ENCODE data around the gene ATP6V1E1.

ATP6V1E1 gene

GRCh38 chr22:17634696-17635095 lies 6.1 kb upstream of the ATP6V1E1 start:
- DNase-seq (ENCODE audit: low read depth in 2 of 3, low spot score in 2 of 3), result no peak

- no peak for DNase-seq (ENCODE audit: low read depth in 2 of 3, low spot score in 2 of 3)
Observed at GRCh38 chr22:17633998-17634323, 5.4 kb upstream of the ATP6V1E1 start.

- no peak for DNase-seq (ENCODE audit: low read depth in 2 of 3, low spot score in 2 of 3)
Observed at GRCh38 chr22:17633217-17633997, 4.9 kb upstream of the ATP6V1E1 start.

- DNase-seq (ENCODE audit: low read depth in 2 of 3, low spot score in 2 of 3), result no peak
Observed at GRCh38 chr22:17631076-17631565, 2.6 kb upstream of the ATP6V1E1 start.

- DNase-seq (ENCODE audit: low read depth in 2 of 3, low spot score in 2 of 3), result no peak
Observed at GRCh38 chr22:17629641-17630040, 1.1 kb upstream of the ATP6V1E1 start.

- DNase-seq (ENCODE audit: low read depth in 2 of 3, low spot score in 2 of 3), result no peak
Observed at GRCh38 chr22:17629173-17629489, 582 bp upstream of the ATP6V1E1 start.

- no peak for DNase-seq (ENCODE audit: low read depth in 2 of 3, low spot score in 2 of 3)
Observed at GRCh38 chr22:17627961-17628405, 566 bp downstream of the ATP6V1E1 start.

- DNase-seq (ENCODE audit: low read depth in 2 of 3, low spot score in 2 of 3), result no peak
Observed at GRCh38 chr22:17613280-17613679, 15.3 kb downstream of the ATP6V1E1 start.

GRCh38 chr22:17612057-17612456 lies 16.5 kb downstream of the ATP6V1E1 start:
- no peak for DNase-seq (ENCODE audit: low read depth in 2 of 3, low spot score in 2 of 3)

GRCh38 chr22:17607891-17608521 lies 20.5 kb downstream of the ATP6V1E1 start:
- DNase-seq (ENCODE audit: low read depth in 2 of 3, low spot score in 2 of 3), result no peak

GRCh38 chr22:17606496-17606895 lies 22.1 kb downstream of the ATP6V1E1 start:
- no peak for DNase-seq (ENCODE audit: low read depth in 2 of 3, low spot score in 2 of 3)

GRCh38 chr22:17603668-17604067 lies 24.9 kb downstream of the ATP6V1E1 start:
- DNase-seq (ENCODE audit: low read depth in 2 of 3, low spot score in 2 of 3), result no peak

GRCh38 chr22:17601031-17601430 lies 27.5 kb downstream of the ATP6V1E1 start:
- no peak for DNase-seq (ENCODE audit: low read depth in 2 of 3, low spot score in 2 of 3)

GRCh38 chr22:17598318-17598717 lies 30.2 kb downstream of the ATP6V1E1 start:
- no peak for DNase-seq (ENCODE audit: low read depth in 2 of 3, low spot score in 2 of 3)

- no peak for DNase-seq (ENCODE audit: low read depth in 2 of 3, low spot score in 2 of 3)
Observed at GRCh38 chr22:17597217-17597616, 31.3 kb downstream of the ATP6V1E1 start.

- no peak for DNase-seq (ENCODE audit: low read depth in 2 of 3, low spot score in 2 of 3)
Observed at GRCh38 chr22:17596226-17596625, 32.3 kb downstream of the ATP6V1E1 start.

GRCh38 chr22:17592201-17592600 lies 36.3 kb downstream of the ATP6V1E1 start:
- no peak for DNase-seq (ENCODE audit: low read depth in 2 of 3, low spot score in 2 of 3)

GRCh38 chr22:17590586-17590985 lies 38.0 kb downstream of the ATP6V1E1 start:
- no peak for DNase-seq (ENCODE audit: low read depth in 2 of 3, low spot score in 2 of 3)

- DNase-seq (ENCODE audit: low read depth in 2 of 3, low spot score in 2 of 3), result no peak
Observed at GRCh38 chr22:17589810-17590375, 38.7 kb downstream of the ATP6V1E1 start.

- no peak for DNase-seq (ENCODE audit: low read depth in 2 of 3, low spot score in 2 of 3)
Observed at GRCh38 chr22:17588606-17589005, 39.9 kb downstream of the ATP6V1E1 start.

GRCh38 chr22:17587629-17588028 lies 40.9 kb downstream of the ATP6V1E1 start:
- no peak for DNase-seq (ENCODE audit: low read depth in 2 of 3, low spot score in 2 of 3)

- DNase-seq (ENCODE audit: low read depth in 2 of 3, low spot score in 2 of 3), result no peak
Observed at GRCh38 chr22:17586831-17587440, 41.6 kb downstream of the ATP6V1E1 start.

Data from activated CD8-positive, alpha-beta memory T cell treated with anti-CD3 and anti-CD28 coated beads for 48 hours (primary cell).